Body of pancreas (tissue), 4 donors: ENCODE data around the gene EME2. TPM values are rescaled to one million over a fixed set of nuclear protein-coding genes. Genes with fewer than 3 reads are reported as not detected.

Source experiments
- ATAC-seq: fragments of 150-250 bp; one replicate; pipeline ENCODE4 v1.9.1; 2016
- DNase-seq, 4 donors: peaks; one replicate each; pipeline ENCODE4 v3.0.0-alpha.2; 2019
- H3K27ac ChIP-seq, 4 donors: fragments of 200-600 bp; sonication (generic); 1 replicate in 3 of 4; 2 replicates in 1 of 4; pipeline versions ENCODE4 v1.5.1 to v1.6.1; 2016 to 2019; ENCODE audit warnings: mild to moderate bottlenecking in 1 of 4, mixed read lengths in 1 of 4, moderate library complexity in 1 of 4
- H3K27me3 ChIP-seq, 2 donors: fragments of 200-600 bp; sonication (generic); one replicate each; pipeline ENCODE4 v1.6.0; 2016; ENCODE audit warnings: mild to moderate bottlenecking in 1 of 2
- H3K36me3 ChIP-seq, 2 donors: fragments of 200-600 bp; sonication (generic); replicated peaks in 1 of 2; 2 replicates each; pipeline ENCODE4 v1.5.1; 2016; ENCODE audit warnings: low read depth in 2 of 2; ENCODE audit not compliant: insufficient read depth in 1 of 2
- H3K4me1 ChIP-seq: fragments of 200-600 bp; sonication (generic); one replicate; pipeline ENCODE4 v1.6.0; 2016
- H3K4me3 ChIP-seq, 2 donors: fragments of 200-600 bp; sonication (generic); 1 replicate in 1 of 2; 2 replicates in 1 of 2; pipeline ENCODE4 v1.5.1; 2016 to 2019
- H3K9me3 ChIP-seq, 3 donors: fragments of 200-600 bp; sonication (generic); 1 replicate in 2 of 3; 2 replicates in 1 of 3; pipeline ENCODE4 v1.5.1; 2016
- POLR2A ChIP-seq, 3 donors: fragments of 450-650 bp; IDR thresholded peaks; one replicate each; pipeline ENCODE4 v1.6.1; 2016; ENCODE audit warnings: antibody characterized with exemption in 3 of 3, mild to moderate bottlenecking in 2 of 3
- WGBS, 2 donors: methylation state at CpG; one replicate each; pipeline ENCODE4 v1.1.5; 2017; 5-methylcytosine and 5-hydroxymethylcytosine counted together
- intact Hi-C: fragments of 100-400 bp; cut with DNase I; formaldehyde crosslinking; loops from one replicate; pipeline ENCODE4 v1.15.1; 2023
- total RNA-seq, 2 donors: library from RNA; depleted of rRNA; stranded (reverse); fragments of >200 nt; gene quantifications; one replicate each; pipeline ENCODE4 v1.1.0, GENCODE V29; 2016
- TF ChIP-seq, protein P1 (sequence below), 7 experiments: fragments of 450-650 bp in 4 of 7; fragments of 200-600 bp in 3 of 7; sonication (generic) in 3 of 7; IDR thresholded peaks; one replicate each; pipeline ENCODE4 v1.5.1; 2016 to 2019; ENCODE audit warnings: antibody characterized with exemption in 7 of 7

EME2 gene
- total RNA-seq, 2 donors from 2014 or later = 13.5 to 33.3 TPM

DNA sequence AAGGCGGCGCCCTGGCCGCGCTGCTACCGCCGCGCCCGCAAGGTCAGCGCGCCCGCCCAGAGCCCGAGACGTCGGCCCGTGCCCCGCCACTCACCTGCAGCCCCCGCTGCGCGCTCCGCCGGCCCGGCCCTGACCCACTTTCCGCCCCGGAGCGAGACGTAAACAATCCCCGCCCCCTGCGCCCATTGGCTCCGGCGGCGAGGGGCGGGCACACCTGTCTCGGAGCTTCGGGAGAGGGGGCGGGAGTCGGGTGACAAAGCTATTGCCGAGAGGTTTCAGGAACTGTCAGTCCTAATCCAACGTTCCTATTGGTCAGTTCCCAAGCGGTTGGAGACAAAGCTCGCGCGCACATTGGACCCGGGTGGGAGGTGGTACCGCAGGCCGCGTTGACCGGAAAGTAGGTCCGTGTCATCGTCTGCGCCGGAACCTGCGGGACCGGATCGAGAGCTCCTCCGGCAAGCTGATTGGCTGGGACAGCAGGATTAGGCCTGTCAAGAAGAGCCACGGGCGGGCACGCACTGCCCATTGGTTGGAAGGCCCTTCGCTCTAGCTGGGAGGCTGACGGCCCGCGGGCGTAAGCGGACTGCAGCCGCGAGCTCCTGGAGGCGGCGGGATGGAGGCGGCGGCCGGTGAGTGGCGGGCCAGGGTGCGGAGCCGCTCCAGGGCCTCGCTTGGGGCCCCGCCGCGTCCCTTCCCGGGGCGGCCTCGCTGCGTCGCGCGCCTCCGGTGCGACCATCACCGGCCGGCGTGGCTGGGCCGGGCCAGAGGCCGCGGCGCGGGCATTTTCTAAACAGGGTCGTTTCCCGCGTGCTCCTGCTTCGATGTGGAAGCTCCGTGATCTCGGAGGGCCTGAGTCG, 10.0 kb downstream of the EME2 start, which contains the start of the genes NUBP2 and SPSB3:
Gene NUBP2 (plus strand): TSS at position 553 of the 857 bp plus-strand sequence. CDS start 61 bp downstream, at position 614.
Gene SPSB3 (minus strand): TSS at position 164 of the 857 bp plus-strand sequence. CDS start 1,088 bp downstream, outside the sequence.
- peaks cover 0 to 4% of the 10 kb centered on the region in 2 donors for H3K36me3 ChIP-seq
- peak within 1 kb of the TSS; percentile 84 to 95 (median 94) for H3K27ac ChIP-seq
- peak; percentile 94 for ATAC-seq
- intact Hi-C loops = no loop called here
- H3K4me3 ChIP-seq = peak within 1 kb of the TSS; percentile 70 to 77
- TF ChIP-seq, protein P1, sequence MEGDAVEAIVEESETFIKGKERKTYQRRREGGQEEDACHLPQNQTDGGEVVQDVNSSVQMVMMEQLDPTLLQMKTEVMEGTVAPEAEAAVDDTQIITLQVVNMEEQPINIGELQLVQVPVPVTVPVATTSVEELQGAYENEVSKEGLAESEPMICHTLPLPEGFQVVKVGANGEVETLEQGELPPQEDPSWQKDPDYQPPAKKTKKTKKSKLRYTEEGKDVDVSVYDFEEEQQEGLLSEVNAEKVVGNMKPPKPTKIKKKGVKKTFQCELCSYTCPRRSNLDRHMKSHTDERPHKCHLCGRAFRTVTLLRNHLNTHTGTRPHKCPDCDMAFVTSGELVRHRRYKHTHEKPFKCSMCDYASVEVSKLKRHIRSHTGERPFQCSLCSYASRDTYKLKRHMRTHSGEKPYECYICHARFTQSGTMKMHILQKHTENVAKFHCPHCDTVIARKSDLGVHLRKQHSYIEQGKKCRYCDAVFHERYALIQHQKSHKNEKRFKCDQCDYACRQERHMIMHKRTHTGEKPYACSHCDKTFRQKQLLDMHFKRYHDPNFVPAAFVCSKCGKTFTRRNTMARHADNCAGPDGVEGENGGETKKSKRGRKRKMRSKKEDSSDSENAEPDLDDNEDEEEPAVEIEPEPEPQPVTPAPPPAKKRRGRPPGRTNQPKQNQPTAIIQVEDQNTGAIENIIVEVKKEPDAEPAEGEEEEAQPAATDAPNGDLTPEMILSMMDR (IDR thresholded peaks at IDR 0.05) = peak in 1 of 7 experiments; percentile 3
- TF ChIP-seq POLR2A (IDR thresholded peaks at IDR 0.05) = peak; percentile 43 to 62 (median 59)
- peaks cover 54% of the 10 kb centered on the region for H3K4me1 ChIP-seq
- no peaks in the 10 kb centered on the region for H3K9me3 ChIP-seq
- H3K27me3 ChIP-seq = no peaks in the 10 kb centered on the region
- peak; percentile 100 for DNase-seq
- WGBS, 2 donors = 0 to 1% methylated on average over 19 to 87 of the region's 102 CpGs

GRCh38 chr16:1784977-1785845, 12.6 kb downstream of the EME2 start:
- TF ChIP-seq, protein P1 (IDR thresholded peaks at IDR 0.05) = no peak
- TF ChIP-seq POLR2A (IDR thresholded peaks at IDR 0.05) = no peak
- peak in 2 of 4 donors; percentile 6 to 9 for DNase-seq
- intact Hi-C loops = no loop called here
- ATAC-seq = no peak
- Histone ChIP-seq H3K9me3 (no peaks in the 10 kb centered on the region), H3K4me1 (peaks cover 42% of the 10 kb centered on the region), H3K27ac (no peak overlapping the region), H3K36me3 (peaks cover 0 to 6% of the 10 kb centered on the region in 2 donors), H3K4me3 (no peak overlapping the region), H3K27me3 (no peaks in the 10 kb centered on the region)
- WGBS, 2 donors = 75 to 85% methylated on average over 19 to 26 of the region's 26 CpGs

- intact Hi-C loops = no loop called here
- Histone ChIP-seq H3K36me3 (peaks cover 0 to 6% of the 10 kb centered on the region in 2 donors), H3K27me3 (no peaks in the 10 kb centered on the region), H3K27ac (no peak overlapping the region), H3K9me3 (no peaks in the 10 kb centered on the region), H3K4me3 (no peak overlapping the region), H3K4me1 (peaks cover 36% of the 10 kb centered on the region)
- no peak for TF ChIP-seq POLR2A (IDR thresholded peaks at IDR 0.05)
- TF ChIP-seq, protein P1 (IDR thresholded peaks at IDR 0.05) = no peak
- 88 to 94% methylated on average over 10 to 14 of the region's 14 CpGs for WGBS, 2 donors
- ATAC-seq (no peak), DNase-seq (peak in 1 of 4 donors; percentile 8)
Observed at GRCh38 chr16:1785846-1786170, 13.2 kb downstream of the EME2 start.

DNA sequence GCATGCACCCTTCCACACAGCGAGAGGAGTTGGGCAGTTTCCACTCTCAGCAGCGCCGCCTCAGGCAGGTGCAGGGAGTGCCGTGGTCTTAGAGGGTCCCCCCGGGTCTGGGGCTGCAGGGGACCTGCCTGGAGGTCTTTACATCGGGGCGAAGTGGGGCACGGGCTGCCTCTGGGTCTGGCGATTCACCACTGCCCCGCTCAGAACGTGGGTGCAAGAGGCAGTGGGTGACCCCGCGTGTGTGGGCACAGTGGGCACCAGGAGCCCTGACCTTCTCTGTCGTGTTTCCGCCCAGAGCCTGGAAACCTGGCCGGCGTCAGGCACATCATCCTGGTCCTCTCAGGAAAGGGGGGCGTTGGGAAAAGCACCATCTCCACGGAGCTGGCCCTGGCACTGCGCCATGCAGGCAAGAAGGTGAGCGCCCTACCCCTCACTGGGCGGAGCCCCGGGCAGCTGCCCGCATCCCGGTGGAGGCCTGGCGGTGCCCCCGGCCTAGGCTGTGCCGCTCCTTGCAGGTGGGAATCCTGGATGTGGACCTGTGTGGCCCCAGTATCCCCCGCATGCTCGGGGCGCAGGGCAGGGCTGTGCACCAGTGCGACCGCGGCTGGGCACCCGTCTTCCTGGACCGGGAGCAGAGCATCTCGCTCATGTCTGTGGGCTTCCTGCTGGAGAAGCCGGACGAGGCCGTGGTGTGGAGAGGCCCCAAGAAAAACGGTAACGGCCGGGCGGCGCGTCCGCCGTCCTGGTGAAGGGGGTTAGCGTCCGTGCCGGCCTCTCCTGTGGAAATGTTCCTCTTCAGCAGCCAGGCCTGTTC, 13.8 kb downstream of the EME2 start:
- H3K9me3 ChIP-seq = no peaks in the 10 kb centered on the region
- no peak overlapping the region for H3K4me3 ChIP-seq
- WGBS, 2 donors = 73 to 86% methylated on average over 3 to 50 of the region's 51 CpGs
- H3K27ac ChIP-seq = no peak overlapping the region
- no peak for TF ChIP-seq POLR2A (IDR thresholded peaks at IDR 0.05)
- TF ChIP-seq, protein P1 (IDR thresholded peaks at IDR 0.05) = no peak
- peaks cover 29% of the 10 kb centered on the region for H3K4me1 ChIP-seq
- intact Hi-C loops = no loop called here
- ATAC-seq = no peak
- H3K36me3 ChIP-seq = peaks cover 0 to 6% of the 10 kb centered on the region in 2 donors
- no peaks in the 10 kb centered on the region for H3K27me3 ChIP-seq
- peak in 3 of 4 donors; percentile 5 to 18 (median 12) for DNase-seq
